ENCODE data around the gene MAMDC2. TPM values are rescaled to one million over a fixed set of nuclear protein-coding genes. Genes with fewer than 3 reads are reported as not detected.

The MAMDC2 gene
- total RNA-seq, 4 donors from 2014 or later: 8.9 to 24.7 (median 17.4) TPM

- Histone ChIP-seq H3K4me1 (peaks cover 0 to 5% (median 0%) of the 10 kb centered on the region in 4 donors), H3K4me3 (no peak overlapping the region), H3K27me3 (no peaks in the 10 kb centered on the region), H3K27ac (peak overlapping the region in 1 of 4 donors; percentile 41), H3K36me3 (no peaks in the 10 kb centered on the region), H3K9me3 (no peaks in the 10 kb centered on the region)
- TF ChIP-seq POLR2A (IDR thresholded peaks at IDR 0.05) (no peak), CTCF (IDR thresholded peaks at IDR 0.05) (no peak)
- DNase-seq: no peak
Measured at GRCh38 chr9:70058569-70059116, 15.0 kb downstream of the MAMDC2 start.

- H3K9me3 ChIP-seq: no peaks in the 10 kb centered on the region
- H3K4me3 ChIP-seq: no peak overlapping the region
- TF ChIP-seq POLR2A (IDR thresholded peaks at IDR 0.05) (no peak), CTCF (IDR thresholded peaks at IDR 0.05) (no peak)
- no peak for DNase-seq
- no peaks in the 10 kb centered on the region for H3K4me1 ChIP-seq
- H3K27ac ChIP-seq: no peak overlapping the region
- H3K27me3 ChIP-seq: no peaks in the 10 kb centered on the region
- no peaks in the 10 kb centered on the region for H3K36me3 ChIP-seq
Measured at GRCh38 chr9:70060148-70060882, 16.7 kb downstream of the MAMDC2 start.

- H3K36me3 ChIP-seq: no peaks in the 10 kb centered on the region
- no peak for DNase-seq
- no peak overlapping the region for H3K27ac ChIP-seq
- H3K27me3 ChIP-seq: no peaks in the 10 kb centered on the region
- H3K4me1 ChIP-seq: no peaks in the 10 kb centered on the region
- no peak overlapping the region for H3K4me3 ChIP-seq
- no peaks in the 10 kb centered on the region for H3K9me3 ChIP-seq
- TF ChIP-seq CTCF (IDR thresholded peaks at IDR 0.05) (no peak), POLR2A (IDR thresholded peaks at IDR 0.05) (no peak)
Measured at GRCh38 chr9:70060883-70061507, 17.3 kb downstream of the MAMDC2 start.

- TF ChIP-seq POLR2A (IDR thresholded peaks at IDR 0.05) (no peak), CTCF (IDR thresholded peaks at IDR 0.05) (no peak)
- H3K27ac ChIP-seq: no peak overlapping the region
- no peaks in the 10 kb centered on the region for H3K36me3 ChIP-seq
- H3K27me3 ChIP-seq: no peaks in the 10 kb centered on the region
- no peak for DNase-seq
- H3K4me1 ChIP-seq: no peaks in the 10 kb centered on the region
- no peaks in the 10 kb centered on the region for H3K9me3 ChIP-seq
- no peak overlapping the region for H3K4me3 ChIP-seq
Measured at GRCh38 chr9:70061776-70062175, 18.1 kb downstream of the MAMDC2 start.

- H3K4me1 ChIP-seq: peaks cover 0 to 10% (median 0%) of the 10 kb centered on the region in 4 donors
- no peaks in the 10 kb centered on the region for H3K36me3 ChIP-seq
- H3K27me3 ChIP-seq: no peaks in the 10 kb centered on the region
- H3K4me3 ChIP-seq: no peak overlapping the region
- no peak for TF ChIP-seq CTCF (IDR thresholded peaks at IDR 0.05)
- no peak for TF ChIP-seq POLR2A (IDR thresholded peaks at IDR 0.05)
- no peaks in the 10 kb centered on the region for H3K9me3 ChIP-seq
- H3K27ac ChIP-seq: peak overlapping the region in 1 of 4 donors; percentile 41
- no peak for DNase-seq
Measured at GRCh38 chr9:70064496-70064895, 20.8 kb downstream of the MAMDC2 start.

Data from Peyer's patch (tissue), 4 donors.